HUES6 (cell line): ENCODE measurements around the gene ASMTL.
"Not testable (repeated sequence)": the region's sequence is repeated elsewhere in the genome, so short reads cannot be mapped to it uniquely, and the experiment has no call there.

ENCODE experiments used
- H3K27ac ChIP-seq: 2 replicates; pipeline ENCODE4 v1.7.0; 2013; ENCODE audit warnings: low read depth, mild to moderate bottlenecking, low read length, inconsistent platforms
- H3K27me3 ChIP-seq: 2 replicates; pipeline ENCODE4 v1.6.1; 2013; ENCODE audit warnings: low read length; ENCODE audit not compliant: control insufficient read depth, insufficient read depth
- H3K36me3 ChIP-seq: 2 replicates; pipeline ENCODE4 v1.6.1; 2013; ENCODE audit warnings: low read length; ENCODE audit not compliant: control insufficient read depth, insufficient read depth
- H3K4me1 ChIP-seq: 2 replicates; pipeline ENCODE4 v1.6.1; 2013; ENCODE audit warnings: low read length; ENCODE audit not compliant: control insufficient read depth, insufficient read depth
- H3K4me3 ChIP-seq: 2 replicates; pipeline ENCODE4 v1.5.1; 2013; ENCODE audit warnings: low read depth, low read length
- H3K9ac ChIP-seq: one replicate; pipeline ENCODE4 v1.6.1; 2013; ENCODE audit warnings: mild to moderate bottlenecking, low read length
- H3K9me3 ChIP-seq: 2 replicates; pipeline ENCODE4 v1.6.1; 2013; ENCODE audit warnings: low read depth, low read length; ENCODE audit not compliant: control insufficient read depth, insufficient read depth

The ASMTL gene

GRCh38 chrX:1452516-1453394 is at the start of gene ASMTL:
TSS of gene ASMTL (minus strand) at chrX:1452909. CDS start at chrX:1452840, 69 bp downstream.
- H3K9me3 ChIP-seq, result peaks cover 23% of the 10 kb centered on the region
- peaks cover 18% of the 10 kb centered on the region for H3K36me3 ChIP-seq
- H3K27ac ChIP-seq, result peak within 1 kb of the TSS; percentile 84; the same call in 1 of the 2 replicates
- H3K4me1 ChIP-seq, result no peaks in the 10 kb centered on the region
- H3K4me3 ChIP-seq, result peak within 1 kb of the TSS; percentile 94
- H3K9ac ChIP-seq, result peak within 1 kb of the TSS; percentile 87
- H3K27me3 ChIP-seq, result no peaks in the 10 kb centered on the region

DNA sequence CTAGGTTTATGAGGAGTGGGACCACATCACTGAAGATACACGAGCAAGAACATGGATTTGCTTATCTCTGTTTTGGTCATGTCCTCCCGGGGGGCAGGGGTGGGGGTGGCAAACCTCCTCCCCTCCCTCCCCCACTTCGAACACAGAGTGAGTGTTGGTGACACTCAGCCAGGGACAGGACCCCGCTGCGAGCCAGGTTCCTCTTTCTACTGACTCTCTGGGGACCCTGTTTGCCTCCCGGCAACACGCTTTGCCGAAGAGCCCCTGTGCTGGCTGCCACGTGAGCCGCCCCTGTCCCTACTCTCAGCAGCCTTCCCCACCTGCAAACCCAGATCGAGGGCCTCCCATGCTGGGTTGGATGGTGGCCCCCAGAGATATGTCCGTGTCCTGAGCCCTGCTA is 49.5 kb upstream of the ASMTL start:
- Histone ChIP-seq H3K4me3 (no peak overlapping the region), H3K27me3 (no peaks in the 10 kb centered on the region), H3K36me3 (no peaks in the 10 kb centered on the region), H3K9ac (no peak overlapping the region), H3K4me1 (no peaks in the 10 kb centered on the region), H3K9me3 (no peaks in the 10 kb centered on the region), H3K27ac (no peak overlapping the region)

DNA sequence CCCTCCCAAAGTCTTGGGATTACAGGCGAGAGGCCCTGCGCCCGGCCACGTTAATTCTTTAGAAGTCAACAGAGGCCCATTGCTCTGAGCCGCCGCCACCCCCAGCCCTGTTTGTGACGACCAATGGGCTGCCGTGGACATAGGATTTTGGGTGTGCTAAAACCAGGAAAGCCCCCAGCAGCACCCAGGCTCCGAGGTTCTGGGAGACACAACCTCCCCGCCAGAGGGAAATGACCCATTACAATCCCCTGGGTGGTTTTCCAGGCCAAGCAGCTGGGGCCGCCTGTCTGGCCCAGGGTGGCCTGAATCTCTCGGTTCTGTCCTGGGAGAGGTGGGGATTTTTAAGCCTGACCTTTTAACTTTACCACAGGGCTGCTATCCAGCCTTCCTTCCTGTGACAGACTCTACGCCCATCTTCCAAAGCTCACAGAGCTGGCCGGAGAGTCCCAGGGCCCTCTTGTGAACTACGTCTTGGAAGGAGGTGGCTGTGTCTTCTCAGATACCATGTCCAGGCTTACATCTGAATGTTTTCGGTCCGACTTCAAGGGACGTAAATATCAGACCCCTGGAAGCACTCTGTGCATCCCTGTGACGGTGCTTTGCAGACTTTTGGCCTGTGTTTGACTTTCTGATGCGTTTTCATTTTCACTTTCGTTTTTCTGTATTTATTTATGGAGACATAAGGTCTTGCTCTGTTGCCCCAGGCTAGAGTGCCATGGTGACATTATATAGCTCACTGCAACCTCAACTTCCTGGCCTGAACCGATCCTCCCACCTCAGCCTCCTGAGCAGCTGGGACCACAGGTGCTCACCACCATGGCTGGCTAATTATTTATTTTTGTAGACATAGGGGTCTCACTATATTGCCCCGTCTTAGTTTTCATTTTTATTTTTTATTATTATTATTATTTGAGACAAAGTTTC is 48.3 kb upstream of the ASMTL start:
- no peaks in the 10 kb centered on the region for H3K36me3 ChIP-seq
- no peaks in the 10 kb centered on the region for H3K9me3 ChIP-seq
- no peak overlapping the region for H3K4me3 ChIP-seq
- H3K27ac ChIP-seq, result no peak overlapping the region
- H3K9ac ChIP-seq, result no peak overlapping the region
- no peaks in the 10 kb centered on the region for H3K4me1 ChIP-seq
- H3K27me3 ChIP-seq, result no peaks in the 10 kb centered on the region

GRCh38 chrX:1496076-1496475 is 43.4 kb upstream of the ASMTL start:
- Histone ChIP-seq H3K27ac (no peak overlapping the region), H3K4me1 (peaks cover 8% of the 10 kb centered on the region; the same call in 1 of the 2 replicates), H3K36me3 (no peaks in the 10 kb centered on the region), H3K4me3 (no peak overlapping the region), H3K27me3 (peaks cover 6% of the 10 kb centered on the region; the same call in 1 of the 2 replicates), H3K9me3 (no peaks in the 10 kb centered on the region), H3K9ac (no peak overlapping the region)

GRCh38 chrX:1493877-1494510 is 41.3 kb upstream of the ASMTL start:
- Histone ChIP-seq H3K9ac (no peak overlapping the region), H3K4me1 (peaks cover 8% of the 10 kb centered on the region; the same call in 1 of the 2 replicates), H3K27me3 (peaks cover 6% of the 10 kb centered on the region; the same call in 1 of the 2 replicates), H3K9me3 (0 out of 2 replicates have a peak, but pooled peaks cover 4% of the 10 kb centered on the region), H3K27ac (no peak overlapping the region), H3K36me3 (no peaks in the 10 kb centered on the region), H3K4me3 (peak overlapping the region; percentile 39)

DNA sequence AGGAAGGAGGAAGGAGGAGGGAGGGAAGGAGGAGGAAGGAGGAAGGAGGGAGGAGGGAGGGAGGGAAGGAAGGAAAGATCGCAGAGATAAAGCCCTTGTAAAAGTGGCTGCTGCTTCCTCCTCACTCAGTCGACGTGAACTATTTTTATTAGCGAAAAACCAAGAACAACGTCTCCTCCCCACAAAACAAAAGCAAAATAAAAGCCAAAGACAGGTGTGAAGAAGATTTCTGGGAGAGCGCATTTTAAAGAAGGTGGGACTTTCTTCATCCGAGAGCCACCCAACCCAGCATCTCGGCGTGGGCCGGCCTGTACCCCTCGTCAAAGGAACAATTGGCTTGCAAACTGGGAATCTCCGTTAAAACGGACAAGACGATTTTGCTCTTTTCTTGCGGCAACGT is 40.7 kb upstream of the ASMTL start:
- Histone ChIP-seq H3K4me3 (peak overlapping the region; percentile 39), H3K27me3 (peaks cover 6% of the 10 kb centered on the region; the same call in 1 of the 2 replicates), H3K36me3 (no peaks in the 10 kb centered on the region), H3K27ac (no peak overlapping the region), H3K9ac (no peak overlapping the region), H3K4me1 (peaks cover 8% of the 10 kb centered on the region; the same call in 1 of the 2 replicates), H3K9me3 (0 out of 2 replicates have a peak, but pooled peaks cover 4% of the 10 kb centered on the region)

GRCh38 chrX:1492421-1493012 is 39.8 kb upstream of the ASMTL start:
- H3K4me3 ChIP-seq, result no peak overlapping the region
- no peaks in the 10 kb centered on the region for H3K36me3 ChIP-seq

GRCh38 chrX:1491851-1492349 is 39.2 kb upstream of the ASMTL start:
- H3K9ac ChIP-seq, result no peak overlapping the region
- 0 out of 2 replicates have a peak, but pooled peaks cover 4% of the 10 kb centered on the region for H3K9me3 ChIP-seq
- no peak overlapping the region for H3K27ac ChIP-seq
- H3K36me3 ChIP-seq, result no peaks in the 10 kb centered on the region
- H3K4me1 ChIP-seq, result peaks cover 8% of the 10 kb centered on the region; the same call in 1 of the 2 replicates
- H3K4me3 ChIP-seq, result no peak overlapping the region
- H3K27me3 ChIP-seq, result peaks cover 6% of the 10 kb centered on the region; the same call in 1 of the 2 replicates

More at GRCh38 chrX:1492421-1493012, 39.8 kb upstream of the ASMTL start:
- Histone ChIP-seq H3K27ac (no peak overlapping the region), H3K27me3 (peaks cover 6% of the 10 kb centered on the region; the same call in 1 of the 2 replicates), H3K4me1 (peaks cover 8% of the 10 kb centered on the region; the same call in 1 of the 2 replicates), H3K9ac (no peak overlapping the region), H3K9me3 (0 out of 2 replicates have a peak, but pooled peaks cover 4% of the 10 kb centered on the region)

- not testable (repeated sequence) for H3K4me3 ChIP-seq, H3K9ac ChIP-seq, H3K9me3 ChIP-seq, H3K27ac ChIP-seq, H3K27me3 ChIP-seq, H3K36me3 ChIP-seq, H3K4me1 ChIP-seq
These were observed 38.5 kb upstream of the ASMTL start for GRCh38 chrX:1491248-1491647.

DNA sequence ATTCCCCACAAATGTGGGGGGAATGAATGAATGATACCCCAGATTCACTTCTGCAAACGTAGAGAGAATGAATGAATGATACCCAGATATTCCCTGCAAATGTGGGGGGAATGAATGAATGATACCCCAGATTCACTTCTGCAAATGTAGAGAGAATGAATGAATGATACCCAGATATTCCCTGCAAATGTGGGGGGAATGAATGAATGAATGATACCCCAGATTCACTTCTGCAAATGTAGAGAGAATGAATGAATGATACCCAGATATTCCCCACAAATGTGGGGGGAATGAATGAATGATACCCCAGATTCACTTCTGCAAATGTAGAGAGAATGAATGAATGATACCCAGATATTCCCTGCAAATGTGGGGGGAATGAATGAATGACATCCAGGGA is 38.0 kb upstream of the ASMTL start:
- H3K4me1 ChIP-seq, H3K9me3 ChIP-seq, H3K27me3 ChIP-seq, H3K9ac ChIP-seq, H3K4me3 ChIP-seq, H3K36me3 ChIP-seq, H3K27ac ChIP-seq: not testable (repeated sequence)
